Measurements from ENCODE around the gene VMO1. TPM values are rescaled to one million over a fixed set of nuclear protein-coding genes. Genes with fewer than 3 reads are reported as not detected.

Gene VMO1
- total and polyA plus RNA-seq, 9 of the 15 experiments (the other 6 are each of a cell fraction or from before 2014, with no cell fraction given), result 0.31 TPM; not detected in 8

- TF ChIP-seq PKNOX1 (IDR thresholded peaks at IDR 0.05) (peak; percentile 86), KLF6 (CRISPR knock-in tag; IDR thresholded peaks at IDR 0.05; ENCODE audit: borderline replicate concordance) (no peak), FOXJ2 (tag; IDR thresholded peaks at IDR 0.05) (no peak), KAT7 (CRISPR knock-in tag; IDR thresholded peaks at IDR 0.05; ENCODE audit: borderline replicate concordance) (no peak), NCOA4 (IDR thresholded peaks at IDR 0.05; ENCODE audit: partially characterized antibody) (no peak), TBP (optimal IDR thresholded peaks at IDR 0.05; ENCODE audit: low read depth, low read length) (peak; percentile 11), ZBTB2 (IDR thresholded peaks at IDR 0.05) (peak; percentile 87), ZBTB33 (CRISPR knock-in tag; IDR thresholded peaks at IDR 0.05) (no peak), SREBF1 (IDR thresholded peaks at IDR 0.05; ENCODE audit: borderline replicate concordance, low read depth, low read length) (no peak), MTA3 (IDR thresholded peaks at IDR 0.05; ENCODE audit: borderline replicate concordance) (peak; percentile 43; the same call in 1 of the 2 replicates), RBM25 (IDR thresholded peaks at IDR 0.05; ENCODE audit: low read depth, low read length, severe bottlenecking) (peak; percentile 66), L3MBTL2 (IDR thresholded peaks at IDR 0.05) (no peak; the same call in 1 of the 2 replicates), MXI1 (IDR thresholded peaks at IDR 0.05; ENCODE audit: low read depth, low read length) (no peak), ZNF589 (CRISPR knock-in tag; IDR thresholded peaks at IDR 0.05; ENCODE audit: low read depth) (no peak), HBP1 (CRISPR knock-in tag; IDR thresholded peaks at IDR 0.05) (no peak), ZKSCAN1 (IDR thresholded peaks at IDR 0.05; ENCODE audit: low read depth, low read length) (no peak)
- TF ChIP-seq, protein P1, sequence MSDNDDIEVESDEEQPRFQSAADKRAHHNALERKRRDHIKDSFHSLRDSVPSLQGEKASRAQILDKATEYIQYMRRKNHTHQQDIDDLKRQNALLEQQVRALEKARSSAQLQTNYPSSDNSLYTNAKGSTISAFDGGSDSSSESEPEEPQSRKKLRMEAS (CRISPR knock-in tag; IDR thresholded peaks at IDR 0.05), result peak; percentile 24; the same call in 1 of the 2 replicates
- TF ChIP-seq, protein P2, sequence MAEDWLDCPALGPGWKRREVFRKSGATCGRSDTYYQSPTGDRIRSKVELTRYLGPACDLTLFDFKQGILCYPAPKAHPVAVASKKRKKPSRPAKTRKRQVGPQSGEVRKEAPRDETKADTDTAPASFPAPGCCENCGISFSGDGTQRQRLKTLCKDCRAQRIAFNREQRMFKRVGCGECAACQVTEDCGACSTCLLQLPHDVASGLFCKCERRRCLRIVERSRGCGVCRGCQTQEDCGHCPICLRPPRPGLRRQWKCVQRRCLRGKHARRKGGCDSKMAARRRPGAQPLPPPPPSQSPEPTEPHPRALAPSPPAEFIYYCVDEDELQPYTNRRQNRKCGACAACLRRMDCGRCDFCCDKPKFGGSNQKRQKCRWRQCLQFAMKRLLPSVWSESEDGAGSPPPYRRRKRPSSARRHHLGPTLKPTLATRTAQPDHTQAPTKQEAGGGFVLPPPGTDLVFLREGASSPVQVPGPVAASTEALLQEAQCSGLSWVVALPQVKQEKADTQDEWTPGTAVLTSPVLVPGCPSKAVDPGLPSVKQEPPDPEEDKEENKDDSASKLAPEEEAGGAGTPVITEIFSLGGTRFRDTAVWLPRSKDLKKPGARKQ (CRISPR knock-in tag; IDR thresholded peaks at IDR 0.05), result no peak
Measured at GRCh38 chr17:4833178-4833940, 47.2 kb upstream of the VMO1 start, which contains the start of gene MINK1 (continued).
